K562 (cell line): ENCODE results near the gene TSC22D1.

Experiments used
- CHD2 ChIP-seq: IDR thresholded peaks from 2 replicates; pipeline ENCODE4 v1.6.1; 2011; ENCODE audit warnings: low read depth, low read length
- EGR1 ChIP-seq: fragments of 450-650 bp; conservative IDR thresholded peaks from 2 replicates; pipeline ENCODE4 v1.6.1; 2017; ENCODE audit warnings: mild to moderate bottlenecking
- EP300 ChIP-seq: IDR thresholded peaks from 2 replicates; pipeline ENCODE4 v1.6.1; 2012; ENCODE audit warnings: low read length, improper control_type of control experiment
- HNRNPL ChIP-seq: fragments of 200-400 bp; formaldehyde crosslinking; IDR thresholded peaks from 2 replicates; pipeline ENCODE4 v1.6.1; 2017; ENCODE audit warnings: low read depth, mild to moderate bottlenecking, low read length
- IRF1 ChIP-seq: sonication (generic); formaldehyde crosslinking; IDR thresholded peaks from 2 replicates; pipeline ENCODE4 v1.8.0; 2022; ENCODE audit warnings: missing genetic modification reagents, mild to moderate bottlenecking, borderline replicate concordance
- MAFK ChIP-seq: IDR thresholded peaks from 2 replicates; pipeline ENCODE4 v1.6.1; 2011; ENCODE audit warnings: low read length, improper control_type of control experiment
- NR0B1 ChIP-seq: fragments of 450-650 bp; IDR thresholded peaks from one replicate; pipeline ENCODE4 v1.6.1; 2018; ENCODE audit warnings: mild to moderate bottlenecking, moderate library complexity; ENCODE audit not compliant: partially characterized antibody
- RCOR1 ChIP-seq, 2 experiments: IDR thresholded peaks; 2 replicates each; pipeline ENCODE4 v1.6.1; 2012; ENCODE audit warnings: low read depth in 2 of 2, low read length in 2 of 2, borderline replicate concordance in 1 of 2, improper control_type of control experiment in 1 of 2
- SP2 ChIP-seq: IDR thresholded peaks from 2 replicates; pipeline ENCODE4 v1.6.1; 2011; ENCODE audit warnings: mild to moderate bottlenecking, low read depth, low read length, moderate library complexity; ENCODE audit not compliant: poor library complexity, severe bottlenecking; ENCODE audit errors: extremely low read depth
- TF ChIP-seq, protein P1 (sequence below): fragments of 450-650 bp; IDR thresholded peaks from 2 replicates; pipeline ENCODE4 v1.6.1; 2016; ENCODE audit warnings: low read depth

- no peak for TF ChIP-seq HNRNPL
- TF ChIP-seq SP2 = no peak
- TF ChIP-seq MAFK = no peak
- TF ChIP-seq, protein P1, sequence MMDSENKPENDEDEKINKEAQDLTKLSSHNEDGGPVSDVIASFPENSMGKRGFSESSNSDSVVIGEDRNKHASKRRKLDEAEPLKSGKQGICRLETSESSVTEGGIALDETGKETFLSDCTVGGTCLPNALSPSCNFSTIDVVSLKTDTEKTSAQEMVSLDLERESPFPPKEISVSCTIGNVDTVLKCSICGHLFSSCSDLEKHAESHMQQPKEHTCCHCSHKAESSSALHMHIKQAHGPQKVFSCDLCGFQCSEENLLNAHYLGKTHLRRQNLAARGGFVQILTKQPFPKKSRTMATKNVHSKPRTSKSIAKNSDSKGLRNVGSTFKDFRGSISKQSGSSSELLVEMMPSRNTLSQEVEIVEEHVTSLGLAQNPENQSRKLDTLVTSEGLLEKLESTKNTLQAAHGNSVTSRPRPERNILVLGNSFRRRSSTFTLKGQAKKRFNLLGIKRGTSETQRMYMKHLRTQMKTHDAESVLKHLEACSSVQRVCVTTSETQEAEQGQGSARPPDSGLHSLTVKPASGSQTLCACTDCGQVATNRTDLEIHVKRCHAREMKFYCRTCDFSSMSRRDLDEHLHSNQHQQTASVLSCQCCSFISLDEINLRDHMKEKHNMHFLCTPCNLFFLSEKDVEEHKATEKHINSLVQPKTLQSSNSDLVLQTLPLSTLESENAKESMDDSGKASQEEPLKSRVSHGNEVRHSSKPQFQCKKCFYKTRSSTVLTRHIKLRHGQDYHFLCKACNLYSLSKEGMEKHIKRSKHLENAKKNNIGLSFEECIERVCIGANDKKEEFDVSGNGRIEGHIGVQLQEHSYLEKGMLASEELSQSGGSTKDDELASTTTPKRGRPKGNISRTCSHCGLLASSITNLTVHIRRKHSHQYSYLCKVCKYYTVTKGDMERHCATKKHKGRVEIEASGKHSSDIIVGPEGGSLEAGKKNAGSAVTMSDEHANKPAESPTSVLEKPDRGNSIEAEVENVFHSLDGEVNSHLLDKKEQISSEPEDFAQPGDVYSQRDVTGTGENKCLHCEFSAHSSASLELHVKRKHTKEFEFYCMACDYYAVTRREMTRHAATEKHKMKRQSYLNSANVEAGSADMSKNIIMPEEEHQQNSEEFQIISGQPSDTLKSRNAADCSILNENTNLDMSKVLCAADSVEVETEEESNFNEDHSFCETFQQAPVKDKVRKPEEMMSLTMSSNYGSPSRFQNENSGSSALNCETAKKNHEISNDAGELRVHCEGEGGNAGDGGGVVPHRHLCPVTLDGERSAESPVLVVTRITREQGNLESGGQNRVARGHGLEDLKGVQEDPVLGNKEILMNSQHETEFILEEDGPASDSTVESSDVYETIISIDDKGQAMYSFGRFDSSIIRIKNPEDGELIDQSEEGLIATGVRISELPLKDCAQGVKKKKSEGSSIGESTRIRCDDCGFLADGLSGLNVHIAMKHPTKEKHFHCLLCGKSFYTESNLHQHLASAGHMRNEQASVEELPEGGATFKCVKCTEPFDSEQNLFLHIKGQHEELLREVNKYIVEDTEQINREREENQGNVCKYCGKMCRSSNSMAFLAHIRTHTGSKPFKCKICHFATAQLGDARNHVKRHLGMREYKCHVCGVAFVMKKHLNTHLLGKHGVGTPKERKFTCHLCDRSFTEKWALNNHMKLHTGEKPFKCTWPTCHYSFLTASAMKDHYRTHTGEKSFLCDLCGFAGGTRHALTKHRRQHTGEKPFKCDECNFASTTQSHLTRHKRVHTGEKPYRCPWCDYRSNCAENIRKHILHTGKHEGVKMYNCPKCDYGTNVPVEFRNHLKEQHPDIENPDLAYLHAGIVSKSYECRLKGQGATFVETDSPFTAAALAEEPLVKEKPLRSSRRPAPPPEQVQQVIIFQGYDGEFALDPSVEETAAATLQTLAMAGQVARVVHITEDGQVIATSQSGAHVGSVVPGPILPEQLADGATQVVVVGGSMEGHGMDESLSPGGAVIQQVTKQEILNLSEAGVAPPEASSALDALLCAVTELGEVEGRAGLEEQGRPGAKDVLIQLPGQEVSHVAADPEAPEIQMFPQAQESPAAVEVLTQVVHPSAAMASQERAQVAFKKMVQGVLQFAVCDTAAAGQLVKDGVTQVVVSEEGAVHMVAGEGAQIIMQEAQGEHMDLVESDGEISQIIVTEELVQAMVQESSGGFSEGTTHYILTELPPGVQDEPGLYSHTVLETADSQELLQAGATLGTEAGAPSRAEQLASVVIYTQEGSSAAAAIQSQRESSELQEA = no peak
- no peak for TF ChIP-seq IRF1 (CRISPR knock-in tag)
- no peak for TF ChIP-seq NR0B1
- no peak for TF ChIP-seq EGR1
- no peak for TF ChIP-seq RCOR1 (IDR thresholded peaks at IDR 0.05; ENCODE audit: borderline replicate concordance in 1 of 2, low read depth in 2 of 2, low read length in 2 of 2)
- no peak for TF ChIP-seq EP300
- no peak for TF ChIP-seq CHD2
Observed at GRCh38 chr13:44620057-44620456, 43.9 kb upstream of the TSC22D1 start.
